CD4-positive, alpha-beta T cell treated with Interleukin-2 at 100 ng/mL for 4 hours (primary cell): ENCODE measurements around the gene DPP6.
A peak's percentile ranks its signal among the peaks of the same experiment; 100 is the strongest.

Source experiments
- DNase-seq: peaks from one replicate; pipeline ENCODE4 v3.0.0-alpha.2; 2020; ENCODE audit warnings: low spot score

DPP6 gene

GRCh38 chr7:154451480-154452457, 399.6 kb downstream of the DPP6 start:
- no peak for DNase-seq

DNA sequence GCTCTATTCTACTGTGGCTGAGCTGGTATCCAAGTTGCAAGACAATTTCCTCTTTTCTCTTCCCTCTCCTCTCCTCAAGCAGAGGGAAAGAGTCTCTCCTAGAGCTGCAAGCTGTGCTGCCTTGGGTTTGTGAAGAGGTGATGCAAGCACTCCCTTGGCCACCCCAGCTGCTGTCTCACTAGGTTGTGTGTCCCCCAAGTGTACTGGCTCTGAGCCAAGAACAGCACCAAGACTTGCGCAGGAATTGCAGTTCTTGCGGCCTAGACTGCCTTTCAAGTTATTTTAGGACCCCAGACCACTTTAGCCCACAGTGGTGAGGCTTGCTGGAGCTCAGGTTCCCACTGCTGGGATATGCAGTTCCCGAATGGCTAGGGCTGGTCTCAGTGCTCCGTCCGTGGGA, 411.6 kb downstream of the DPP6 start:
- DNase-seq = no peak

DNA sequence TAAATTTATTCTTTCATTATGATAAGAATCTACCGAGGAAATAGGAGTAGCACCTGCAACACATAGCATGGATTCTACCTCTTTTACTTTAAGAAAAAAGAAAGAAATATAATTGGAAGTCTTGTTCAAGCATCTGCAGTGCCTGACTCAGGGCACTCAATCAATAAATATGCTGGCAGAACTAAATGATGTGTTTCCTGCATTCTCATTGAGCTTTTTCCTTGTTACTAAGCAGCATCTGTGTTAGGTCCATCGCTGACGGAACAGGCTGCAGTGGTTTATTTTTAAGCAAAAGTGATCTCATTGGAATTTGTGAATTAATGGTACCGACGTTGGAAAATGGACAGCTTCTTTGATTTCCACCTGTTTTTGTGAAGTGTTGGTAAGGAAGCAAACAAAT, 417.5 kb downstream of the DPP6 start:
- no peak for DNase-seq

DNA sequence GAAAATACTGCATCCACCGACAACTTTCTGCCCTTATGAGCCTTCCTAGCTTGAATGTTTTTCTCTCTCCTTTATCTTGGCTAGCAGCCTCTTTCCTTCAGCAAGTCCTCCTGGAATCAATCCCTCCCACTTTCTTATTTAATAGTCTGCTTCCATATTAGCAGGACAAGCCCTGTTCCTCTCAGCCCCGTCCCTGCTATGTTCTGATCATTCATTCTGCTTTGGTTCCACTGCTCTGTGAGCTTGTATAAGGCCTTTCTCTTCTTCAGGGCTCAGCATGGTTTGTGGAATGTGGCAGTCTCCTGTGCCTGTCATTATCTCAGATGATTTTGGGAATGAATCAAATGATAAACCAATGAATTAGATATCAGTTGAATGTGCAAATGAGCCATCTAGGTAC, 420.1 kb downstream of the DPP6 start:
- no peak for DNase-seq

GRCh38 chr7:154473360-154473759, 421.2 kb downstream of the DPP6 start:
- DNase-seq = no peak

DNA sequence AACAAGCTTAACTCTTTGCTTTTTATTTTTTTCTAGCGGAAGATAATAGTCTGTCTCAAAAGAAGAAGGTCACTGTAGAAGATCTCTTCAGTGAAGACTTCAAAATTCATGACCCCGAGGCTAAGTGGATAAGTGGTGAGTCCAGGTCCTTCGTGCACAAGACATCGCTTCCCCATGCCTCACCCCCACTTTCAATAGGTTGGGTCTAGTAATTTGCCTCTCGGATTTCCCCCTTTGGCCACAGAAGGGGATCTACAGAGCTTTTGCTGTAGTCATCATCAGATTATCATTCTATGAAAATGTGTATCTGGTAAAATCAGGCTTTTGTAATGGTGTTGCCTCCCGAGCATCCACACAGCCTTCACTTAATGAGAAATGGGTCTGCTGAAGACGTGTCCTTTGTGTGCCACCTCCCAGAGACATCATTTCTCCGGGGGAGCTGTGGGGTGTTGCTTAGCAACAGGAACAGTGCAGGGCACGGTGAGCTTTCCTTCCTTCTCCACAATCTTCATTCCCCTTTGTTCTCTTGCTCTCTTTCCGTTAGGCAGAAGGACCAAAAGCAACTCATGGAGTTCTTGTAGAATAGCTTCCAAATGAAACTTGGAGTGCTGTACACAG, 422.8 kb downstream of the DPP6 start:
- DNase-seq = no peak

DNA sequence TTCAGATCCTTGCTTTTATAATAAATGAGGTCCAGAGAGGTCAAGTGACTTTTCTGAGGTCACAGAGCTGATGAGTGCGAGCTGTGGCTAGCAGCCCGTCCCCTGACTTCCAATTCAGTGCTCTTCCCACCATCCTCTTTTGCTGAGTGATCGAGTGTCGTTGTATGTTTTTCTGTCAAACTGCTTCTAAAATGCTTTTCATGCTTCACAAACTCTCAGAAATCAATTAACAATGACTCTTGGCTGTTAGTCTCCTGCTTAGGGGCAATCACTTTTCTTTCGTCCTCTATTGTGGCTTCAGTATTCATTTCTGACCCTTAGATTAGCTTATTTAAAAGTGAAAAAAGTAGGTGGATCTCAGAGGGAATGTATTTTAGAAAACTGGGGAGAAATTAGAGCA, 423.7 kb downstream of the DPP6 start:
- no peak for DNase-seq

- no peak for DNase-seq
These were observed 428.6 kb downstream of the DPP6 start for GRCh38 chr7:154480817-154481216.

DNA sequence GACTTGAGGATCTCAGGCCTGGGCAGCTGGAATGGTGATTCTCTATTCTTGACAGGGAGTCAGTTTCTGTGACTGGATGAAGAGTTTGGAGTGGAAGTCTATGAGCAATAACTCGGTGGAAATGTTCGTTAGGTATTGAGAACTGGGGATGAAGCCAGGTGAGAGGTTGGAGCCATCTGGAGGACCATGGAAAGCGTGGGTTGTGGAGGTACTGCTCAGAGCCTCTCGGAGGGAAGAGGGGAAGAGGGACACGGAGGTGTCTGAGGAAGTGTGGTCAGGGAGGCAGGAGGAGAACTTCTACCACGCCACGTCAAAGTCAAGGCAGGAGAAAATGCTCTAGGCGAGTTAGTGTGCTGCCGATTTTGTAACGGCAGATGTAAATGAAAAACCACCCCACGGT, 430.7 kb downstream of the DPP6 start:
- DNase-seq = no peak

GRCh38 chr7:154484406-154484805, 432.2 kb downstream of the DPP6 start:
- no peak for DNase-seq

GRCh38 chr7:154484943-154485342, 432.7 kb downstream of the DPP6 start:
- DNase-seq = no peak

GRCh38 chr7:154489897-154490296, 437.7 kb downstream of the DPP6 start:
- no peak for DNase-seq

DNA sequence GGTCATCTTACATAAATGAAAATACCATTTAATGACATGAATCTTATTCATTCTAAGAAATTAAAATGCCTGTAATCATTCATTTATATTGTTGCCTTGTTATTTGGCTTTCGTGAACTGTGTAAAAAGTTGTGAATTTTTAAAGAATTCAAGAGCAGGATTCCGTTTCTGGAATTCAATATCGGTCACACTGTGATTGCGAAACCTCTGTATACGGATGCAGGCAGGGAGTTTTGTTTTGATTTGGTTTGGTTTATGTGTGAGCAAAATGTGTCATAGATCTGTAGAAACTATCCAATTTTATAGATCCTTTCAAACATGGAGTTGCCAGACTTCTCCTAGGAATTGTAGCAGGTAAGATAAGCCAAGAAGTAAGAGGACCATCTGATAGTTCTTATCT, 441.4 kb downstream of the DPP6 start:
- DNase-seq = no peak

- DNase-seq = no peak
These were observed 445.6 kb downstream of the DPP6 start for GRCh38 chr7:154497751-154498150.

DNA sequence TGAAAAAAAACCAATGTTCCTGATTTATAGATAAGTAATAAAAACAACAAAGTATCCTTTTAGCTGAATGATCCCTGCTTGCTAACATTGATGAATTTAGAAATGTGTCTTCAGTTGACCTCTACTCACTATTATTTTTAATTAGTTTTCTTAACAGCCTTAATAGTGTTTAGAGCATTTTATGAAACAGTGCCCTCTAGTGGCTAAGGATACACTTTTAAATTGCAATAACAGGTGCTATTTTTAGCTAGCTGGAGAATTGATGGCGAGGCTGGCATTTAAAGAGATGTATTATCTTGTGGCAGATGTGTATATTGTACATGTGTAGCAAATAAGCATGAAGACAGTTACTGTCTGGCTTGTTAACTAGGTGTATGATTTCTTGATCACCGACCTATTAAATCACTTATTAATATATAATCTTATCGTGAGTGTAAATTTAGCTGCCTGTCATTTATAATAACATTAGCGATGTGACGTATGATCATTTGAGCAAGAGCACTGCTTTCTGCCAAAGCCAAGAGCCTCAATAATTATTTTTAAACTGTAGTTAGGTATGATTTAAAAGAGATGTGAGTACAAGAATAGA, 451.9 kb downstream of the DPP6 start:
- DNase-seq = peak; percentile 24

DNA sequence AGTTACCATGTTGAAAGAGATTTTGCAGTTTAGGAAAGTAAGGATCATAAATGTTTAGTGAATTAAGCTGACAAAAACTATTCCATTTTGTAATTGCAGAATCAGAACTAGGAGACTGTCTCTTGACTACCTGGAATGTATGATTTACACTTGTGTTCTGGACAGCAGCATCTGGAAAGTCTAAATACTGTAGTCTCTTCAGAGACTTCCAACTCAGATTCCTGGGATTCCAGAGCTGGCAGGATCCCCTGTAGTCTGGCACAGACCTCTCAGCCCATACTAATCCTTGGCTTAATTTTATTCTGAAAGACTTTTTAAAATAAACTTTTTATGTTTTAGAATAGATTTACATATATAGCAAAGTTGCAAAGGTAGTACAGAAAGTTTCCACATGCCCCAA, 452.7 kb downstream of the DPP6 start:
- DNase-seq = no peak

DNA sequence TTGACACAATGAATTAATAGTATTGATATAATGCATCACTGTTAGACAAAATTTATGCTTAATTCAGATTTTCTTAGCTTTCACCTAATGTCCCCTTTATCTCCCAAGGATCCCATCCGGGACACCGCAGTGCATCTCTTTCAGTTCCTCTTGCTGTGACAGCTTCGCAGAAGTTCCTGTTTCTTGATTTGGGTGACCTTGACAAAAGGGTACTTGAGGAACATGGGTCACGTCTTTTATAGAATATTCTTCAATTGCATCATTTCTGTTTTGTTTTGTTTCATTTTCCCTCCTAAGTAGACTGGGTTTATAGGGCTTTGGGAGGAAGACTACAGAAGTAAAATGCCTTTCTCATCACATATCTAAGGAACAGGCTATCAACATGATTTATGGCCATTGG, 453.2 kb downstream of the DPP6 start:
- DNase-seq = no peak

GRCh38 chr7:154509192-154509591, 457.0 kb downstream of the DPP6 start:
- DNase-seq = no peak

DNA sequence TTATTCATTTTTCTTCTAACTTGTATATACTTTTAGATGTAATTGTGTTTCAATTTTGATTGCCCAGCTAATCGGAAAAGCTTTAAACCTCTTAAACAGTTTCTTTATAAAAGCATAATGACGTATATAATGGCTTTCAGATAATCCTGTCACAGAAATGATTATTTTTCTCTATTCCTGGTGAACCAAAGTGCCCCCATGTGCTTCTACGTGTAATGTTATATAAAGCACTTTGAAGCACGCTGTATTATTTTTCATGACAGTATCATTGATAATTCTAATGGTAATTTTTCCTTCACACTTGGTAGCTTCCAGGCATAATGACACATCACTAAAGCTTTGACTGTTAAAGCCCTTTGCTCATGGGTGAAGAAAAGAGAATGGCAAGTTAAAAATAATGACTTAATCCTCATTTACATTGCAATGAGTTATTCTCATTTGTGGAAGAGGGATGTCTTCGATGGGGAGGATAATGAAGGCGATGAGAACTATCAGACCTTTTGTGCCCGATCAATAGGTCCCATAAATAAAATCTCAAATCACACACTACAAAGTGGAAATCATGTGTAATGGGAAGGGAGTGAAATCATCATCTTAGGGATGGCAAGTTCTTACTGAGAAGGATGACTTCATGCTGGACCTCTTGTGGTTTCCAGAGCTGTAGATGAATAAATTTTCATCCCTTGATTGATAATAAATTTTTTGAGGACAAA, 460.1 kb downstream of the DPP6 start:
- DNase-seq = no peak

DNA sequence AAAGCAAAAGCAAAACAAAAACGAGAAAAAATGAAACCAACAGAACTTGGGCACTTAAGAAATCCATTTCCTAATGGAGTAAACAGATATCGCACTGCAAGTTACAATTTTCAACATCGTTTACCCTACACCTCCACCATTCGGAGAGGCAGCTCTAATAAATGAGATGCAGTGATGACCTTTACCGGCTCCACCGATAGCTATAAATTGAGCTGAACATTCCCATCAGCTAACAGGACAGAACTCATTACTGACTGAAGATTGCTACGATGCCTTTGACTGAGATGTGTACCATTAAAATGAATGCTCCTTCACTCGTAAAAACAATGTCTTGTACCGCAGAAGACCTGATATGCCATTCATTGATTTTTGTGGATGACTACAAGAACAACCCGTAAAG, 465.6 kb downstream of the DPP6 start:
- DNase-seq = no peak

DNA sequence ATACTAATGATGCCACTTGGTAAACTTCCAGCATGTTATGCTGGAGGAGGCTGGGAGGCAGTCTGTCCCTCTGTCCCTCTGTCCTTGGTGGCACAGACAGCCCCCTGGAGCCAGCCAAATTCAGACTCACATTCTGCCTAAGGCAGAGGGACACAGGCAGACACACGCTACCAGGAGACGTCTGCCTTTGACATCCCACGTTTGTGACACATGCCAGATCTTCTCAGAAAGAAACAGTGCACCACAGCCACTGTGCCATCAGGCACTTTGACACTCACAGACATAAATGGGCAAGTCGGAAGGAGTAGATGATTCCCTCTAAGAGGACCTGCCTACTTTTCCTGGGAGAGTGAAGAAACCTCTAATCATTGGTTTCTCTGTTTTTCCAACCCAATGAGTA, 467.0 kb downstream of the DPP6 start:
- no peak for DNase-seq

- no peak for DNase-seq
These were observed 477.9 kb downstream of the DPP6 start for GRCh38 chr7:154530136-154530535.

- no peak for DNase-seq
These were observed 480.6 kb downstream of the DPP6 start for GRCh38 chr7:154532771-154533170.
